ENCODE measurements around the gene GLI3.

The GLI3 gene

GRCh38 chr7:41972270-41972669 is 264.7 kb downstream of the GLI3 start:
- DNase-seq (ENCODE audit: low spot score): no peak

DNA sequence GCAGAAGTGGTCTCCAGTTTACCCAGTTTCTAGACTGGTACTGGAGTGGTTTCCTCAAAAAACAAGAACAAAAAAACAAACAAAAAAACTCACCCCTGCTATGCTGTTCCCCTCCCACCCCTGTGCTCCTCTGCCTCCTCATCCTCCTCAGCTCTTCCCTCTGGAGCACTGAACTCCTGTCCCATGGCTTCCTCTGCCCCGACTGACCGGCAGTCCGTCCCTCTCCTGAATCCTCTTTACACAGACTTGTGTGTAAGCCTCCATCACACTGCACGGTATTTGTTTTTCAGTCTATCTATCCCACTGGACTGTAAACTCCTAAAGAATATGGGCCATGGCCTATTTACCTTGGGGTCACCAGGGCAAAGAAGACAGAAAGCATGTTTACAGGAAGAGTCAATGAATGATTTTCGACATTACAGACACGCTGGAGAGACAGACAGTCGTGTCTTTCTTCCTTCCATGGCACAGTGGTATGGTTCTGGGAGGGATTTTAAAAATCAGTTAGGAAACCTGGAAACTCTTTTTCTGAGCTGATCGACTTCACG is 265.3 kb downstream of the GLI3 start:
- no peak for DNase-seq (ENCODE audit: low spot score)

- no peak for DNase-seq (ENCODE audit: low spot score)
Observed at GRCh38 chr7:41970941-41971340, 266.1 kb downstream of the GLI3 start.

DNA sequence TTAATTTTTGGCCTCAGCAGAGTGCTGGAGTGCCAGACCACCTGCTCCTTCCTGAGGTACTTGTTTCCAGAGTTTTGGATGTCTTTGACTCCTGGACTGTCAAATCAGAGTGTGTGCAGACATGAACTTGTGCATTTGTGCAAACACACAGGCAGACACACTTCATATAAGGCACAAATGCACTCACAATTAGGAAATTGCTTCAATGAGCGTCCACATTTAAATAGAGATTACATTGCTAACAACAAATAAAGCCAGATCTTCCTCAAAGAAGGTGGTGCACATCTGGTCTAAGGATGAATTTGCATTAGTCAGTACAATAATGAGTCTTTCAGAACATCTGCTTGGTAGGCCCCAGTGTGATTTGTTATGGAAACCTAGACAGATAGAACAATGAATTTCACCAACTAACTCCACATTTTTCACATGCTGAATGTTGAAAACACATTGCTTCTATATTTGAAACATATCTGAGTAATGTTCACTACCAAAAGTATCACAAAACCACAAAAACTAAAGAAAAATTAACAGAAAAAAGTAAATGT is 267.4 kb downstream of the GLI3 start:
- no peak for DNase-seq (ENCODE audit: low spot score)

- DNase-seq (ENCODE audit: low spot score): no peak
Observed at GRCh38 chr7:41967156-41967555, 269.9 kb downstream of the GLI3 start.

- no peak for DNase-seq (ENCODE audit: low spot score)
Observed at GRCh38 chr7:41965951-41966505, 271.0 kb downstream of the GLI3 start.

DNA sequence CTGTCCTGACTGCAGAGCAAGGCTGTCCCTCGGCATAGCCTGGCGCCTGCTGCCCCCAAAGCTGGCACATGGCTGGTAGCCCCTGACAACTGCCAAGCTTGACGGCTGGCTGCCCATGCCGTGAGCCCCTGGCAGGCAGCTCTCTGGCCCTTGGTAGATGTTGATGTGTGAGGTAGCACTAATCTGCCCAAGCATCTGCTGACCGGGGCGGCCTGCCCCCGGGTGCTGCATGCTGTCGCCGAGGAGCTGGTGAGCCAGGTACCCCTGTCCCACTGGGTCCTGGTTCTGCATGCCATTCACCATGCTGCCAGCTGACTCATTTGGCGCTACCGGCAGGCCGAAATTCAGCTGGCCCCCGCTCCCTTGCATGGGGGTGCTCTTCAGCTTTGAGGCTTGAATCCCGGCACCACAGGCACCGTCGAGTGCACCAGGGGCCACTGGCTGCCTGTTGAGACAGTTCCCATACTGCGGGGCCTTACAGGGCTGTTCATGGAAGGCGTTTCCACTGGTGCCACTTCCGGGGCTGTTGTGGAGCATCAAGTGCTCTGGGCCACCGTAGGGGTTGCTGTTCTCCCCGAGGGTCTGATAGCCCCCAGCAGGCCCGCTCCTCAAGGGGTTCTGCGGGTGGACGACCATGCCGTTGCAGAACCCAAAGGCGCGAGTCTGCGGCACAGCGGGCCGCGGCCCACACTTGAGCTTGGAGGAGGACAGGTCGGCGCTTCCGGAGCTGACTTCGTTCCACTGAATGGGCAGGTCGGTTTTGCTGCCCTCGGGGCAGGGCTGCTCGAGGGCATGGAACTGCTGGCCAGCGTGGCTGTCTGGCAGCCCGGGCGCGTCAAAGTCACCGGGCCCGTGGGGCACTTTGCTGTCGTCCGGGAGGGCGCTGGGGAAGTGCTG is 271.9 kb downstream of the GLI3 start:
- DNase-seq (ENCODE audit: low spot score): no peak

DNA sequence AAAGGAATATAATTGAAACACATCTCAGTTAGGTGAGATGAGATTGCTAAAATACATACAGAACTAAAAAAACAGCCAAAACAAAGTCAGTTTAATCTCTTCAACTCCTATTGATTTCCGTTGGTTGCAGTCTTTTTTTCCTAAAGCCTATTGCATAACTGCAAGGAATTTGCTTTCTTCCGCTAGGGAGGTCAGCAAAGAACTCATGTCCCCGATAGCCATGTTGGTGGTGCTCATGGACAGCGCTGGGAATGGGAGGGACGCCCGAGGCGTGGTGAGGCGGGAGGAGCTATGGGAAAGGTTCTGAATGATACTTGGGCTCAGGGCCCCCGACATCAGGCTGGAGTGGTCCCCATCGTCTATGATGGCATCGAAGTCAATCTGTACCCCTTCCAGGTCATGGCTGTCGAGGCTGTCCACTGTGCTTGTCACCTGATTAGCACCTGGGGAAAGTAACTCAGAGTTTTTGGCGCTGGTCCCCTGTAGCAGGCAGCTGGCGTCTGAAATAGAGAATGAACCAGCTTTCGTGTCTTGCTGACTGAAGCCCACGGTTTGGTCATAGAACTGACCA is 272.7 kb downstream of the GLI3 start:
- DNase-seq (ENCODE audit: low spot score): no peak

DNA sequence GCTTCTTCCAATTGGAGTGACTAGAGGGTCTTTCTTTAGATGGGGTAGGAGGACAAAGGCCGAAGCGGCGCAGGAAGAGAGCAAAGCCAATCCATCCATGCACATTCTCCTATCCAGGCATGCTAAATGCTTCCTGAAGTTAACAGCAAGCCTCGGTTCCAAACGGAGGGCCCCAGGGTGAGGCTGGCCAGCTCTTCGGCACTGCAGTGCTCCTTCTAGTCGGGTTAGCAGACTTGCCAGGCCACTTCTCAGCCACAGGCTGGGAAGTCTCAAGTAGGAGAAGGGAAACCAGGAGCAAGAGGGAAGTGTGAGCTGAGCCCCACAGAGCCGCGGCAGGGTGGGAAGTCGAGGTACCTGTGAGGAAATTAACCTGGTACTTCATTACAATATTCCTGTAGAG is 280.3 kb downstream of the GLI3 start:
- no peak for DNase-seq (ENCODE audit: low spot score)

- peak; percentile 70 for DNase-seq (ENCODE audit: low spot score)
Observed at GRCh38 chr7:41955893-41956675, 280.9 kb downstream of the GLI3 start.

DNA sequence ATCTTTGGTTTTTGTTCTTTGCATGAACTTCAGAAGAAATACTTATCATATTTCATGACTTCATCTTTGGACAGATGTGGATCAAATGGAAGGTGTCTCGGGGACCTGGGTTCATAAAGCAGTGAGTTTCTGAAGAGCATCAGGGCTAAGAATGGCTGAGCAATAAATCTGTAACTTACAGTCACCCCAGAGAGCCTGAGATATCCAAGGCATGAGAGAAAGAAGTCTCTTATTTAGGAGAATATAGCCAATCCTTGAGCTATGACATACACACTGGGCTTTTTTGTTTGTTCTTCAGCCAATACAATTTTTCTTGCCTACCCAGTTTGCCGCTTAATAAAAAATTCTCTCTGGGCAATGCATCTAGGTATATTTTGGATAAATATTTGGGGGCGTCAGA is 281.6 kb downstream of the GLI3 start:
- no peak for DNase-seq (ENCODE audit: low spot score)

DNA sequence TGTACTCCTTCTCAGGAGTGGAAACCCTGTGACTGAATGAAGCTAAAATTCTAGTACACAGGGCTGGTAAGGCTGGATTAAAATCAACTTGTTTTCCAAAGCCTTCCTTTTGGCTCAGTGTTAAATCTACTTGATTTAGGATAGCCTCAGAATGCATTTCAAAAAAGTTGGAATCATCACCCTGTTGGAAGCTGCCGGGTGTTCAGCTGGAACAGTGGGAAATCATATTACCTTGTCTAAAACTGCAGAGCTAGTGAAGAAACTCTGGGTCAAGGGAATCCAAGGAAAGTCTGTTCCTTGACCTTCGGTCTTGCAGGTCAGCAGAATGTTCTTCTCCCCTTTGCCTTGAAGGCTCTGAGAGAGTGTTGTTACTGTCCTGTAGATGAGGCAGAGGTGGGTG is 282.0 kb downstream of the GLI3 start:
- no peak for DNase-seq (ENCODE audit: low spot score)

- DNase-seq (ENCODE audit: low spot score): no peak
Observed at GRCh38 chr7:41948503-41948902, 288.5 kb downstream of the GLI3 start.

- DNase-seq (ENCODE audit: low spot score): peak; percentile 70
Observed at GRCh38 chr7:41943094-41943577, 293.9 kb downstream of the GLI3 start.

GRCh38 chr7:41942468-41943093 is 294.4 kb downstream of the GLI3 start:
- no peak for DNase-seq (ENCODE audit: low spot score)

GRCh38 chr7:41940760-41941343 is 296.2 kb downstream of the GLI3 start:
- peak; percentile 84 for DNase-seq (ENCODE audit: low spot score)

DNA sequence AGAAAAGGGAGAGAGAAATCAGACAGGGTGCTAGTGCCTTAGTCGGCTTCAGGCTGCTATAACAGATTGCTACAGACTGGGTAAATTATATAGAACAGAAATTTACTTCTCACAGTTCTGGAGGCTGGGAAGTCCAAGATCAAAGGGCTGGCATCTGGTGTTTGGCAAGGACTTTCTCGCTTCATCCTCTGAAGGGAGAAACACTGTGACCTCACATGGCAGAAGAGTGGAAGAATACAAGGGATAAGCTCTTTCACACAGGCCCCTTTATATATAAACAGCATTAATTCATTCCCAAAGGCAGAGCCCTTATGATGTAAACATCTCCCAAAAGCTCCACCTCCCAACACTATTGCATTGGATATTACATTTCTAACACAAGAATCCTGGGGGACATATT is 298.6 kb downstream of the GLI3 start:
- DNase-seq (ENCODE audit: low spot score): no peak

- DNase-seq (ENCODE audit: low spot score): no peak
Observed at GRCh38 chr7:41933427-41933826, 303.6 kb downstream of the GLI3 start.

GRCh38 chr7:41931263-41931646 is 305.8 kb downstream of the GLI3 start:
- DNase-seq (ENCODE audit: low spot score): no peak

DNA sequence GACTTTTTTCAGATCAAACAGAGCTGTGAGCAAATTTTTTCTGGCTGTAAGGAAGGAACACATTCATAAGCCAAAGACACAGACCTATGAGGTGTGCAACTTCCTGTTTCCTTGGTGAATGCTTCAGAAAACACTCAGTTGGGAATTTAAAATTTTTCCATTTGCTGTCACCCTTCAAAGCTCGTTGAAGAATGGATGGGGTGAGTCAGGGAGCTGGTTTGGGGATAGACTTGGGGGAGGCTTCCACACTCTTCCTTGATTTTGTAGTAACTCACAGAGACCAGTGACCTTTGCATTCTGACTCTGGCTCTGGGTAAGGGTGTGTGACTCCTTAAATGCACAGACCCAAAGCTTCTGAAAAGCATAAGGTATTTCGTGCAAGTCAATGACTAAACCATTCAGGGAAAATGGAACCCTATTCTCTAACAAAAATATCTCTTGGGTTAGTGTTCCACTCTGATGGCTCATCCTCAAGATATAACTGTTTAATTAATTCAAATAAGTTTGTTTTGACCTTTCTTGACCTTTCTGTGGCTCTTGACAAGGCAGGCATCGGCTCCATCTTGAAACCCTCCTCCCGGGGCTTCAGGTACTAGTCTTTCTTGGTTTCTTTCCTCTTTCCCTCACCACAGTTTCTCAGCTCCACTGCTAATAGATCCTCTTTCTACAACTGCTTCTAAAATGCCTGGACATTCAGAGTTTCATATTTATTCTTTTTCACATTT is 306.3 kb downstream of the GLI3 start:
- peak; percentile 68 for DNase-seq (ENCODE audit: low spot score)
